Loucy (cell line): ENCODE data around the gene PRKN.

Source experiments
- CTCF ChIP-seq: fragments of 200-600 bp; sonication (generic); conservative IDR thresholded peaks from 2 replicates; pipeline ENCODE4 v1.5.1; 2014; ENCODE audit warnings: mild to moderate bottlenecking, antibody characterized with exemption, low read length
- EZH2phosphoT487 ChIP-seq: fragments of 200-600 bp; IDR thresholded peaks from 2 replicates; pipeline ENCODE4 v1.6.1; 2018; ENCODE audit warnings: antibody characterized with exemption, mild to moderate bottlenecking, moderate library complexity, borderline replicate concordance

- TF ChIP-seq CTCF: no peak
- TF ChIP-seq EZH2phosphoT487: no peak
These were observed 100.7 kb downstream of the PRKN start for GRCh38 chr6:162626869-162627268.
